Epithelial cell of esophagus (primary cell): ENCODE data around the gene ATAD3A.
A peak's percentile ranks its signal among the peaks of the same experiment; 100 is the strongest.

Experiments used
- DNase-seq: peaks from one replicate; pipeline ENCODE4 v3.0.0; 2010; ENCODE audit warnings: low read depth
- H3K4me3 ChIP-seq: 2 replicates; pipeline ENCODE4 v1.5.1; 2011; ENCODE audit warnings: mild to moderate bottlenecking, low read length, control low read depth
- TF ChIP-seq, protein P1 (sequence below): IDR thresholded peaks from 2 replicates; pipeline ENCODE4 v1.5.1; 2011; ENCODE audit warnings: low read depth, mild to moderate bottlenecking, low read length, control low read depth, inconsistent platforms; ENCODE audit not compliant: insufficient read depth; ENCODE audit errors: missing control alignments

Gene ATAD3A

DNA sequence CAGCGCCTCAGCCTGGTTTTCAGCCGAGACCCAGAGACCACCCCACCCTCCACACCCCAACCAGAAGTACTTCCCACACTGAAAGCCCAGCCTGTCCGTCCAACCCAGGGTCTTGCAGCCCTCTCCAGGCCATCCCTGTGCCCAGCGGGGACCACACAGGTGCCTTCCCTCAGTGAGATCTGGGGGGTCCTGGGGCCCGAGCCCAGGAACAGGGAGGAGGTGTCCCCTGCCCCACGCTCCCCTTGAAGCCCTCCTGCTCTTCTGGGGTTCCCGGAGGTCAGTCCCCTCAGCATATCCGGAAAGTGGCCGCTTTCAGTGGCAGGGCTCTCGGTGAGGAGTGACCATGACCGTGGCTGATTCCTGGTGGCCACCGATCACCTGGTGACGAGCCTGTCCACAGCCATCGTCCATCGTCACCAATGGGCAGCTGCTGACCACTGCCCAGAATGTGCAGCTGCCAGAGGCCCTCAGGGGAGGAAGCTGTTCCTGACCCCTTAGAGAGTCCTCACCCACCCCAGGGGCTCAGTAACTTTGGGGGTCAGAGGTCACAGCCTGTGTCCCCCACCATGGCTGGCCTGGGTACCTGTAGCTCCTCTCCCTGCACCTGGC lies 25.1 kb downstream of the ATAD3A start:
- no peak for DNase-seq
- TF ChIP-seq, protein P1, sequence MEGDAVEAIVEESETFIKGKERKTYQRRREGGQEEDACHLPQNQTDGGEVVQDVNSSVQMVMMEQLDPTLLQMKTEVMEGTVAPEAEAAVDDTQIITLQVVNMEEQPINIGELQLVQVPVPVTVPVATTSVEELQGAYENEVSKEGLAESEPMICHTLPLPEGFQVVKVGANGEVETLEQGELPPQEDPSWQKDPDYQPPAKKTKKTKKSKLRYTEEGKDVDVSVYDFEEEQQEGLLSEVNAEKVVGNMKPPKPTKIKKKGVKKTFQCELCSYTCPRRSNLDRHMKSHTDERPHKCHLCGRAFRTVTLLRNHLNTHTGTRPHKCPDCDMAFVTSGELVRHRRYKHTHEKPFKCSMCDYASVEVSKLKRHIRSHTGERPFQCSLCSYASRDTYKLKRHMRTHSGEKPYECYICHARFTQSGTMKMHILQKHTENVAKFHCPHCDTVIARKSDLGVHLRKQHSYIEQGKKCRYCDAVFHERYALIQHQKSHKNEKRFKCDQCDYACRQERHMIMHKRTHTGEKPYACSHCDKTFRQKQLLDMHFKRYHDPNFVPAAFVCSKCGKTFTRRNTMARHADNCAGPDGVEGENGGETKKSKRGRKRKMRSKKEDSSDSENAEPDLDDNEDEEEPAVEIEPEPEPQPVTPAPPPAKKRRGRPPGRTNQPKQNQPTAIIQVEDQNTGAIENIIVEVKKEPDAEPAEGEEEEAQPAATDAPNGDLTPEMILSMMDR, result no peak
- H3K4me3 ChIP-seq, result no peak overlapping the region

DNA sequence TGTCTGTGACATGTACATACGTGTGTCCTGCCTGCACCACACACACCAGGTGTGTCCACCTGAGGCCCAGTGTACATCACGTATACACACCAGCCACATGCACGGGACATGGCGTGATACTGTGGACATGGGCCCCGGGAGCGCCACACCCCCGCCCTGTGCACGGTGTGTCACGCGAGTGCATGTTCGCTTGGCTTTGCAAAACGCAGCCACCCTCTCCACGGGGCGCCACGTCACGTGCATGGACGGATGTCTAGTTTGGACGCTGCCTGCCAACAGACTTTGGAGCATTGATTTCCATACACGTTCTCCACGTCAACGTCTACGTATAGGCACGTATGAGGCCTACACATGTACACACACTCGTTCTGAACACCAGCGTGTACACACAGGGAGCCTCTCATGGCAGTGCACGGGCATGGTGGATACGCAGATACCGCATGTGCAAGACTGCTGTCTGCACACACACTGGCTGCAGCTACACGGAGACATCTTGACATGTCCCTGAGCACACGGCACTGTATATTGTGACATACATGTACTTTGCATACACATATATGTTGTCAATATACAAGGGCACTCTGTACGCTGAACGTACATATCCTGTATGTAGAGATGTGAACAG lies 25.8 kb downstream of the ATAD3A start:
- TF ChIP-seq, protein P1, result no peak
- no peak overlapping the region for H3K4me3 ChIP-seq
- no peak for DNase-seq

DNA sequence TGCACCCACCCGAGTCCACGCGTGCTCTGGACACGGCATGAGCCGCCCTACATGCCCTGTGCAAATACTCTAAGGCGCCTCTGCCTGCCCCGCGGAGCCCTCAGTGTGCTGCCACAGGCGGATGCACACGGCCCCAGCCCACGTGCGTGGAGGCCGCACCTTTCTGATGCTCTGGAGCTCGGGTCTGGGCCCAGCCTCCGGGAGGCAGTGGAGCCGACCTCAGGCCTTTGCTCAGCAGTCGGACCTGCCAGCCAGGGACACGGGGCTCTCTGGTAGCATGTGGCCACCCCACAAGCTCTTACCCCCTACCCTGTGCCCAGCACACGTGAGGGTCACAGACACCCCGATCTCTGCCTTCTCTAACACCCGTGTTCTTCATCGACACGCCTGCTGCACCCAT lies 26.4 kb downstream of the ATAD3A start:
- DNase-seq, result no peak
- H3K4me3 ChIP-seq, result no peak overlapping the region
- TF ChIP-seq, protein P1, result no peak

DNA sequence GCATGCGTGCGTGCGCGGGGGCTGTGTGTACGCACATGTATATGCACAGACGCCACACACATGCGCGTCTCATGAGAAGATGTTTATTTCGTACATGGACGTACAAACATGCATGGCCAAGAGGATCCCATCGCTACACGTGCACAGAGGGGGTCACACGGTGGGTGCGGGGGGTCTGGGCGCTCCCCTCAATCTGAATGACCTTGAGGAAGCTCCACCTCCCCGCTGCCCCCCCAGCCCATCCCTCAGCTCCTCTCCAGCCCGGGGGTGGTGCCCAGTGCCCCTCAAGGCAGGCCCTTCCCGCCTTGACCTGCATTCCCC lies 27.0 kb downstream of the ATAD3A start:
- H3K4me3 ChIP-seq, result no peak overlapping the region
- TF ChIP-seq, protein P1, result no peak
- no peak for DNase-seq

DNA sequence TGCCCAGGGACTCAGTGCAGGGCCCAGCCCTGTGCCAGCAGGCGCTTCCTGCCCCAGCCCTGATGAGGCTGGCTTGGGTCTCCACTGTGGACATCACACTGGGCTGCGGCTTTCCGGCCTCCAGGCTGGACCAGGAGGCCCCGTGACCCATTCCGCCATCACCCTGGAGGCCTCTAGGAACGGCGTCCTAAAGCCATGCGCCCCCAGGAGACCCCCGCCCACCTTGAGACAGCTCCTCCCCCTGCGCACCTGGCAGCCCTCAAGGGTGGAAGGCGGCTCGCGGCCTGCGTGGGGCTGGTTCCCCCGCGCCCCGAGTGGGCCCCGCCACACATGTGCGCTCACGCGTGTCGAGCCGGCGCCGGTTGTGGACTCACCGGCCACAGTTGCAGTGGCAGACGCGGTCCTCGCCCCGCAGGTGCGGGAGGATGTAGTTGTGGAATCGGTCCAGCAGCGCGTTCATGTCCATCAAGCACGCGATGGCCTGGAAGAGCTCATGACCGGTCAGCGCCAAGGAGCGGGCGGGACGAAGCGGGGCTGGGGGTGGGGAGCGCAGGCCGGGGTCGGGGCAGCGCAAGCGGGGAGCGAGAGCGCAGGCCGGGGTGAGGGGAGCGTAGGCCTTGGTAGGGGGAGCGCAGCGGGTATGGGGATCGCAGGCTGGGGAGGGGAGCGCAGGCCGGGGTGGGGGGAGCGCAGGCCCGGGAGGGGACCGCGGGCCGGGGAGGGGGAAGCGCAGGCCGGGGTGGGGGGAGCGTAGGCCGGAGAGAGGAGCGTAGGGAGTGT lies 27.5 kb downstream of the ATAD3A start:
- H3K4me3 ChIP-seq, result no peak overlapping the region
- DNase-seq, result no peak
- TF ChIP-seq, protein P1, result no peak

DNA sequence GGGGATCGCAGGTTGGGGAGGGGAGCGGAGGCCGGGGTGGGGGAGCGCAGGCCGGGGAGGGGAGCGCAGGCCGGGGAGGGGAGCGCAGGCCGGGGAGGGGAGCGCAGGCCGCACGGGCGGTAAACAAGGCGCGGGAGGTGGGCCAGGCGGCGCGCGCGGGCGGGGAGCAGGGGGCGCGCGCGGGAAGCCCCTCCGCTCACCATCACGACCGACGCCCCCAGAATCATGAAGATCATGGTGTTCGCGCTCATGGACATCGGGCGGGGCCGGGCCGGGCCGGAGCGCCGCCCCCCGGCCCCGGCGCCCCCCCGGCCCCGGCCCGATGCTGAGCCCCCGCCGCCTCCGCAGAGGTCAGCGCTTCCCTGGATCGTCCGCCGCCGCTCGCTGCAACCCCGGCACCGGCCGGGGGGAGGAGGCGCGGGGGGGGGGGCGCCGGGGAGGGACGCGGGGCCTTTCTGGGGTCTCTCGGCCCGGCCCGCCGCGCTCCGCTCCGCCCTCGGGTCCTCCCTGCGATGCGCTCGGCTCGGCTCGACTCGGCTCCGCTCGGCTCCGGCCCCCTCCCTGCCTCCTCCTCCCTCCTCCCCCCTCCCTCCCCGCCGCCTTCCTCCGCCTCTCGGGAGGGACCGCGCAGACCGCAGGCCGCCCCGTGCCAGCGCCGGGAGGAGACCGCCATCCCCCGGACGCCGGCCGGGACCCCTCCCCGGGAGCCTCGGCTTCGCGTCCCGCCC lies 28.3 kb downstream of the ATAD3A start, which contains the start of gene TMEM240:
TSS of gene TMEM240 (minus strand) at position 535 of the 728 bp plus-strand sequence. CDS start at position 257, 278 bp downstream.
- peak; percentile 24 for DNase-seq
- TF ChIP-seq, protein P1, result no peak

More for the DNA sequence above, 28.3 kb downstream of the ATAD3A start, which contains the start of gene TMEM240:
- H3K4me3 ChIP-seq, result no peak within 1 kb of the TSS
